Measurements from ENCODE around the gene MRPS12.

DNA sequence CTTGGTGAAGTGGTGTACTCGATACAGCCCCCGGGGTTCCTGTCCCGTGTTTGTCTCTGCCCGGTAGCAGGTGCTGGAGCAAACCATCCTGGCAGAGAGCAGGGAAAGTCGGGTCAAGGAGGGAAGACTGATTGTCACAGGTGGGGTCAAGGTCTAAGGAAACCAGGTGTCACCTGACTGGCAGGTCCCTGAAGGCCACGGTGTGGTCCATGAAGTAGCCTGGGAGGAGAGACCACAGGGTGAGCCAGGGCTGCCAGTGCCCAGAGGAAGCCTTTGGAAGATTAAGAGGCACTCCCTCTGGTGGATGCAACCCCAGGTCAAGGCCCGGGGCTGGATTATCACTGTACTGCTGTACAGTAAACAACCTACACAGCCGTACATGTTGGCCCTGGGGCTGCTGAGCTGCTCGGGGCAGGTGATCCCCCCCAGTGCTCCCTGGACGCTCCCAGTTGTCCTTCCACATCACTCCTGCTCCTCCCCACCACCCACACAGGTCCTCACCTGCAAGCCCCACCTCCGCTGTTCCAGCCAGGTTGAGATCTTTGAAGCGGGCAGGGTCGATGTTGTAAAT lies 12.7 kb upstream of the MRPS12 start:
- TF ChIP-seq GATA2 (IDR thresholded peaks at IDR 0.05; ENCODE audit: low read depth, low read length) (no peak), GATA3 (IDR thresholded peaks at IDR 0.05; ENCODE audit: low read depth, low read length) (no peak)
